Dermis microvascular lymphatic vessel endothelial cell (primary cell): ENCODE measurements around the gene DCXR. TPM values are rescaled to one million over a fixed set of nuclear protein-coding genes. Genes with fewer than 3 reads are reported as not detected.
A peak's percentile ranks its signal among the peaks of the same experiment; 100 is the strongest.

Experiments used
- DNase-seq, 2 donors: peaks; one replicate each; pipeline versions ENCODE4 v3.0.0 to v3.0.0-alpha.2; 2010; ENCODE audit warnings: low read depth in 2 of 2
- total RNA-seq: library from RNA; depleted of rRNA; stranded (reverse); fragments of >200 nt; gene quantifications from 2 replicates; pipeline ENCODE4 v1.2.1, GENCODE V29; 2014

DCXR gene
- total RNA-seq, 1 donor from 2014 or later: 42.7 TPM

- DNase-seq: no peak
Measured at GRCh38 chr17:81998691-81999438, 38.6 kb downstream of the DCXR start.

GRCh38 chr17:81998212-81998611, 39.3 kb downstream of the DCXR start:
- no peak for DNase-seq

- DNase-seq: no peak
Measured at GRCh38 chr17:81996757-81997441, 40.6 kb downstream of the DCXR start.

GRCh38 chr17:81996232-81996756, 41.2 kb downstream of the DCXR start:
- no peak for DNase-seq

- no peak for DNase-seq
Measured at GRCh38 chr17:81995463-81996231, 41.9 kb downstream of the DCXR start.

- no peak for DNase-seq
Measured at GRCh38 chr17:81994593-81995462, 42.7 kb downstream of the DCXR start.

- DNase-seq: no peak
Measured at GRCh38 chr17:81993729-81994592, 43.5 kb downstream of the DCXR start.

- no peak for DNase-seq
Measured at GRCh38 chr17:81992306-81993102, 45.0 kb downstream of the DCXR start.

GRCh38 chr17:81991684-81992305, 45.7 kb downstream of the DCXR start:
- peak; percentile 26 to 52 for DNase-seq

GRCh38 chr17:81990836-81991683, 46.4 kb downstream of the DCXR start:
- DNase-seq: no peak

- no peak for DNase-seq
Measured at GRCh38 chr17:81987161-81987770, 50.2 kb downstream of the DCXR start.

- no peak for DNase-seq
Measured at GRCh38 chr17:81986606-81987005, 50.9 kb downstream of the DCXR start.

Other genes starting within 250 kb of the DCXR start
- gene GCGR, start 233.5 kb downstream of the DCXR start, total RNA-seq: not detected in 2 replicates
- 81.8 and 133 TPM in 2 replicates for gene MCRIP1, start 204.4 kb downstream of the DCXR start, total RNA-seq
- gene PPP1R27, start 202.6 kb downstream of the DCXR start, total RNA-seq: not detected in 2 replicates
- 634 and 739 TPM in 2 replicates for gene P4HB, start 177.2 kb downstream of the DCXR start, total RNA-seq
- gene ARHGDIA, start 166.4 kb downstream of the DCXR start, total RNA-seq: 97.7 and 157 TPM in 2 replicates
- gene ALYREF, start 146.1 kb downstream of the DCXR start, total RNA-seq: 142 and 181 TPM in 2 replicates
- gene ANAPC11, start 146.0 kb downstream of the DCXR start, total RNA-seq: 108 and 109 TPM in 2 replicates
- gene NPB, start 135.5 kb downstream of the DCXR start, total RNA-seq: 0.13 TPM in 1 of 2 replicates, not detected in the other
- 30.2 and 40.4 TPM in 2 replicates for gene PCYT2, start 126.3 kb downstream of the DCXR start, total RNA-seq
- gene SIRT7, start 119.5 kb downstream of the DCXR start, total RNA-seq: 11.9 and 12.3 TPM in 2 replicates
- 10.4 and 19.0 TPM in 2 replicates for gene MAFG, start 110.0 kb downstream of the DCXR start, total RNA-seq
- gene PYCR1, start 100.4 kb downstream of the DCXR start, total RNA-seq: 60.8 and 71.2 TPM in 2 replicates
- gene MYADML2, start 90.5 kb downstream of the DCXR start, total RNA-seq: not detected in 2 replicates
- under 0.01 TPM in 2 replicates for gene NOTUM, start 76.5 kb downstream of the DCXR start, total RNA-seq
- 22.0 and 23.4 TPM in 2 replicates for gene ASPSCR1, start 60.1 kb downstream of the DCXR start, total RNA-seq
- gene CENPX, start 14.8 kb downstream of the DCXR start, total RNA-seq: 23.5 and 38.6 TPM in 2 replicates
- gene LRRC45, start 14.4 kb downstream of the DCXR start, total RNA-seq: 10.0 and 10.1 TPM in 2 replicates
- 12.5 and 14.5 TPM in 2 replicates for gene RAC3, start 6.0 kb downstream of the DCXR start, total RNA-seq
- 16.4 and 28.2 TPM in 2 replicates for gene RFNG, start 14.1 kb upstream of the DCXR start, total RNA-seq
- gene GPS1, start 14.2 kb upstream of the DCXR start, total RNA-seq: 67.1 and 86.6 TPM in 2 replicates
- 35.6 and 44.1 TPM in 2 replicates for gene DUS1L, start 28.1 kb upstream of the DCXR start, total RNA-seq
- gene FASN, start 60.5 kb upstream of the DCXR start, total RNA-seq: 54.4 and 61.1 TPM in 2 replicates
- 2.8 and 5.4 TPM in 2 replicates for gene CCDC57, start 175.1 kb upstream of the DCXR start, total RNA-seq
- 62.3 and 95.6 TPM in 2 replicates for gene SLC16A3, start 191.3 kb upstream of the DCXR start, total RNA-seq
- 36.1 and 56.0 TPM in 2 replicates for gene CSNK1D, start 236.0 kb upstream of the DCXR start, total RNA-seq